Liver (tissue), 9 donors: Measurements from ENCODE around the gene CACNA1C. TPM values are rescaled to one million over a fixed set of nuclear protein-coding genes. Genes with fewer than 3 reads are reported as not detected.

Experiments used
- DNase-seq: peaks from one replicate; pipeline ENCODE4 v3.0.0-alpha.2; 2017; ENCODE audit warnings: low spot score
- H3K27ac ChIP-seq, 2 donors: one replicate each; pipeline ENCODE4 v1.7.0; 2013; ENCODE audit warnings: inconsistent platforms in 2 of 2, low read length in 2 of 2, control low read depth in 1 of 2, low read depth in 1 of 2, mild to moderate bottlenecking in 1 of 2
- H3K27me3 ChIP-seq, 4 donors: one replicate each; pipeline versions ENCODE4 v1.6.1 to v1.7.0; 2013; ENCODE audit warnings: low read length in 3 of 4, inconsistent platforms in 1 of 4, mild to moderate bottlenecking in 1 of 4, moderate library complexity in 1 of 4; ENCODE audit not compliant: control insufficient read depth in 4 of 4, insufficient read depth in 4 of 4
- H3K36me3 ChIP-seq, 4 donors: one replicate each; pipeline versions ENCODE4 v1.6.1 to v1.7.0; 2013; ENCODE audit warnings: low read length in 3 of 4, mild to moderate bottlenecking in 3 of 4, low read depth in 1 of 4, moderate library complexity in 1 of 4; ENCODE audit not compliant: control insufficient read depth in 4 of 4, insufficient read depth in 3 of 4
- H3K4me1 ChIP-seq, 4 donors: one replicate each; pipeline versions ENCODE4 v1.6.1 to v1.7.0; 2013; ENCODE audit warnings: low read length in 3 of 4, mild to moderate bottlenecking in 3 of 4, moderate library complexity in 1 of 4; ENCODE audit not compliant: control insufficient read depth in 4 of 4, insufficient read depth in 4 of 4
- H3K4me3 ChIP-seq, 3 donors: one replicate each; pipeline versions ENCODE4 v1.6.1 to v1.7.0; 2013; ENCODE audit warnings: low read length in 3 of 3, control low read depth in 1 of 3, low read depth in 1 of 3, mild to moderate bottlenecking in 1 of 3
- H3K9ac ChIP-seq, 2 donors: one replicate each; pipeline ENCODE4 v1.7.0; 2013; ENCODE audit warnings: low read length in 2 of 2, mild to moderate bottlenecking in 2 of 2, moderate library complexity in 2 of 2, control low read depth in 1 of 2, low read depth in 1 of 2
- H3K9me3 ChIP-seq, 4 donors: one replicate each; pipeline versions ENCODE4 v1.6.1 to v1.7.0; 2013; ENCODE audit warnings: low read length in 3 of 4; ENCODE audit not compliant: control insufficient read depth in 4 of 4
- ATF3 ChIP-seq: IDR thresholded peaks from 2 replicates; pipeline ENCODE4 v1.6.1; 2016; ENCODE audit warnings: antibody characterized with exemption
- CTCF ChIP-seq: fragments of 150-350 bp; IDR thresholded peaks from 2 replicates; pipeline ENCODE4 v1.5.1; 2017; ENCODE audit warnings: improper control_type of control experiment, low read depth, low read length; ENCODE audit not compliant: missing input control
- EGR1 ChIP-seq, 2 donors: IDR thresholded peaks; 2 replicates each; pipeline ENCODE4 v1.6.1; 2016 to 2018; ENCODE audit warnings: antibody characterized with exemption in 2 of 2, low read depth in 2 of 2
- FOXA1 ChIP-seq: IDR thresholded peaks from 2 replicates; pipeline ENCODE4 v1.6.1; 2016; ENCODE audit warnings: antibody characterized with exemption
- FOXA2 ChIP-seq: IDR thresholded peaks from 2 replicates; pipeline ENCODE4 v1.6.1; 2016; ENCODE audit warnings: antibody characterized with exemption
- HNF4G ChIP-seq: IDR thresholded peaks from 2 replicates; pipeline ENCODE4 v1.6.1; 2016; ENCODE audit warnings: antibody characterized with exemption
- NR2F2 ChIP-seq: IDR thresholded peaks from 2 replicates; pipeline ENCODE4 v1.6.1; 2016; ENCODE audit warnings: antibody characterized with exemption
- REST ChIP-seq: IDR thresholded peaks from 2 replicates; pipeline ENCODE4 v1.6.1; 2016; ENCODE audit warnings: antibody characterized with exemption, mild to moderate bottlenecking
- RXRA ChIP-seq, 2 donors: IDR thresholded peaks; 2 replicates each; pipeline ENCODE4 v1.6.1; 2017 to 2018; ENCODE audit warnings: antibody characterized with exemption in 2 of 2, mild to moderate bottlenecking in 1 of 2
- TAF1 ChIP-seq: conservative IDR thresholded peaks from 2 replicates; pipeline ENCODE4 v1.6.1; 2016; ENCODE audit warnings: antibody characterized with exemption, mild to moderate bottlenecking
- ZBTB33 ChIP-seq: IDR thresholded peaks from 2 replicates; pipeline ENCODE4 v1.6.1; 2016; ENCODE audit warnings: antibody characterized with exemption
- WGBS: extraction: QIAGEN DNeasy Blood & Tissue Kit; methylation state at CpG from one replicate; pipeline ENCODE4 v1.1.7; 2013; 5-methylcytosine and 5-hydroxymethylcytosine counted together
- polyA plus RNA-seq, 2 donors: library from polyadenylated mRNA; stranded (reverse) in 1 of 2; unstranded in 1 of 2; fragments of 200-250 nt in 1 of 2; fragments of >200 nt in 1 of 2; fragmentation: Nextera tagmentation in 1 of 2; extraction: Ambion mirVana in 1 of 2; gene quantifications; one replicate each; pipeline versions ENCODE4 v1.2.1 to v1.2.3, GENCODE V29; 2013 to 2015
- total RNA-seq, 2 donors: library from RNA; depleted of rRNA; stranded (reverse); fragments of >200 nt; gene quantifications; one replicate each; pipeline ENCODE4 v1.2.3, GENCODE V29; 2014
- donor health status: healthy.
- donor health status: healthy.
- donor health status: healthy.
- donor health status: healthy.
- donor health status: healthy.

CACNA1C gene
- total and polyA plus RNA-seq, 4 donors = 0.23 to 1.9 (median 0.41) TPM

GRCh38 chr12:2169940-2170339 lies 117.2 kb downstream of the CACNA1C start:
- no peaks in the 10 kb centered on the region for H3K27me3 ChIP-seq
- peaks cover 0 to 16% (median 7%) of the 10 kb centered on the region in 4 donors for H3K4me1 ChIP-seq
- WGBS = 93% methylated on average over 2 of the region's 2 CpGs
- H3K9ac ChIP-seq = no peak overlapping the region
- H3K9me3 ChIP-seq = peaks cover 0 to 7% (median 2%) of the 10 kb centered on the region in 4 donors
- no peak for DNase-seq
- no peak overlapping the region for H3K27ac ChIP-seq
- TF ChIP-seq TAF1 (no peak), FOXA2 (no peak)
- H3K36me3 ChIP-seq = no peaks in the 10 kb centered on the region
- H3K4me3 ChIP-seq = no peak overlapping the region

- peaks cover 0 to 7% (median 2%) of the 10 kb centered on the region in 4 donors for H3K9me3 ChIP-seq
- H3K4me1 ChIP-seq = peaks cover 0 to 16% (median 7%) of the 10 kb centered on the region in 4 donors
- no peak for DNase-seq
- no peak overlapping the region for H3K27ac ChIP-seq
- no peak overlapping the region for H3K9ac ChIP-seq
- TF ChIP-seq RXRA (IDR thresholded peaks at IDR 0.05) = no peak
- no peak for TF ChIP-seq ZBTB33
- TF ChIP-seq EGR1 (IDR thresholded peaks at IDR 0.05; ENCODE audit: low read depth in 2 of 2) = no peak
- TF ChIP-seq CTCF = no peak
- TF ChIP-seq REST = no peak
- no peak for TF ChIP-seq HNF4G
- no peak for TF ChIP-seq ATF3
- TF ChIP-seq FOXA1 = no peak
- no peak for TF ChIP-seq FOXA2
- no peak for TF ChIP-seq NR2F2
- WGBS = 91% methylated on average over 1 of the region's 1 CpG
- no peaks in the 10 kb centered on the region for H3K27me3 ChIP-seq
- no peak overlapping the region for H3K4me3 ChIP-seq
- H3K36me3 ChIP-seq = no peaks in the 10 kb centered on the region
These were observed 117.6 kb downstream of the CACNA1C start for GRCh38 chr12:2170376-2170775.
